Middle frontal gyrus (tissue), 1 donor: ENCODE measurements around the gene BCAN.
"Not testable (repeated sequence)": the region's sequence is repeated elsewhere in the genome, so short reads cannot be mapped to it uniquely, and the experiment has no call there.

Experiments
- DNase-seq: peaks from one replicate; pipeline ENCODE4 v3.0.0-alpha.2; 2015; ENCODE audit warnings: low spot score; ENCODE audit errors: extremely low spot score

BCAN gene

GRCh38 chr1:156618853-156619581 lies 22.9 kb upstream of the BCAN start, which contains the start of gene HAPLN2:
Gene HAPLN2, plus strand, starts transcription at chr1:156619415. Its CDS starts 4,076 bp downstream, at chr1:156623491.
- DNase-seq = no peak

- no peak for DNase-seq
Measured at GRCh38 chr1:156619582-156619955, 22.3 kb upstream of the BCAN start.

- DNase-seq = no peak
Measured at GRCh38 chr1:156622581-156623297, 19.2 kb upstream of the BCAN start.

GRCh38 chr1:156623946-156624813 lies 17.7 kb upstream of the BCAN start:
- peak; percentile 50 for DNase-seq

GRCh38 chr1:156624814-156625435 lies 17.0 kb upstream of the BCAN start:
- DNase-seq = no peak

GRCh38 chr1:156625436-156626078 lies 16.4 kb upstream of the BCAN start:
- DNase-seq = no peak

- DNase-seq = no peak
Measured at GRCh38 chr1:156626079-156626438, 15.9 kb upstream of the BCAN start.

GRCh38 chr1:156627313-156627880 lies 14.5 kb upstream of the BCAN start:
- DNase-seq = no peak

GRCh38 chr1:156629823-156630449 lies 12.0 kb upstream of the BCAN start:
- DNase-seq = no peak

GRCh38 chr1:156631152-156631551 lies 10.8 kb upstream of the BCAN start:
- DNase-seq = not testable (repeated sequence)

- DNase-seq = no peak
Measured at GRCh38 chr1:156632355-156632754, 9.6 kb upstream of the BCAN start.

- no peak for DNase-seq
Measured at GRCh38 chr1:156638189-156638985, 3.5 kb upstream of the BCAN start.

GRCh38 chr1:156639601-156640101 lies 2.3 kb upstream of the BCAN start:
- DNase-seq = no peak

GRCh38 chr1:156640842-156641706 lies 843 bp upstream of the BCAN start:
- no peak for DNase-seq

- no peak for DNase-seq
Measured at GRCh38 chr1:156642265-156643048, 540 bp downstream of the BCAN start.

- no peak for DNase-seq
Measured at GRCh38 chr1:156643049-156643777, 1.3 kb downstream of the BCAN start.

- no peak for DNase-seq
Measured at GRCh38 chr1:156643778-156644092, 1.8 kb downstream of the BCAN start.
